ENCODE data around the gene CRYBB1. TPM values are rescaled to one million over a fixed set of nuclear protein-coding genes. Genes with fewer than 3 reads are reported as not detected.

CRYBB1 gene
- total and polyA plus RNA-seq, 2 of the 13 experiments (the other 11 are each of a cell fraction or from before 2014, with no cell fraction given) = not detected

- no peak overlapping the region for H3K4me3 ChIP-seq (replicated peaks in 1 of 3; ENCODE audit: insufficient read depth in 1 of 3, low read depth in 2 of 3, low read length in 3 of 3)
- no TSS peak for BruUV-seq (replicated peaks)
- FAIRE-seq = no peak
- no peaks in the 10 kb centered on the region; the same call in 1 of the 2 replicates for H4K20me1 ChIP-seq (ENCODE audit: insufficient read depth, low read length)
- CTCF ChIA-PET (ENCODE audit: low intra/inter-chr PET ratio, low total read pairs) = no interaction called here
- WGBS (ENCODE audit: low lambda C conversion rate) = 0% methylated on average over 2 of the region's 8 CpGs
- peaks cover 9% of the 10 kb centered on the region for H3K4me1 ChIP-seq (ENCODE audit: insufficient read depth, low read length)
- POLR2A ChIA-PET = no interaction called here
- no peak overlapping the region for H3K4me2 ChIP-seq (ENCODE audit: low read depth, low read length)
- H2AFZ ChIP-seq (ENCODE audit: low read length) = no peak overlapping the region
- in situ Hi-C loops (cut with HindIII; ENCODE audit: extremely low pct_ligation_motif_present, low pct_unique_long_range_greater_than_20kb) (no loop called here), intact Hi-C loops (cut with micrococcal nuclease; ENCODE audit: unreplicated experiment) (no loop called here)
- H3K79me2 ChIP-seq (ENCODE audit: insufficient read depth, low read length) = no peaks in the 10 kb centered on the region
- DNase-seq (ENCODE audit: low spot score) = no peak
- ATAC-seq = no peak
- peaks cover 7 to 79% of the 10 kb centered on the region in 2 experiments; a peak in 3 of 5 replicates for H3K27me3 ChIP-seq (ENCODE audit: control insufficient read depth in 1 of 2, insufficient read depth in 2 of 2, low read length in 2 of 2)
- no peak overlapping the region for H3K27ac ChIP-seq (ENCODE audit: extremely low read length, insufficient read depth, low read length)
- no peak overlapping the region for H3K9ac ChIP-seq (ENCODE audit: insufficient read depth, low read depth, low read length)
- no peaks in the 10 kb centered on the region for H3K9me3 ChIP-seq (ENCODE audit: low read length)
- no peaks in the 10 kb centered on the region for H3K36me3 ChIP-seq (replicated peaks in 1 of 2; ENCODE audit: control insufficient read depth in 1 of 2, insufficient read depth in 2 of 2, low read length in 2 of 2)
- TF ChIP-seq ZNF512 (CRISPR knock-in tag; IDR thresholded peaks at IDR 0.05) = peak; percentile 75; the same call in 1 of the 2 replicates
- TF ChIP-seq MTA3 (CRISPR knock-in tag; IDR thresholded peaks at IDR 0.05) = no peak
- TF ChIP-seq ASH2L (IDR thresholded peaks at IDR 0.05; ENCODE audit: insufficient read length, low read depth, low read length) = no peak
- TF ChIP-seq ZFP1 (CRISPR knock-in tag; IDR thresholded peaks at IDR 0.05) = no peak
- no peak for TF ChIP-seq DMTF1 (CRISPR knock-in tag; IDR thresholded peaks at IDR 0.05)
- TF ChIP-seq ZFP90 (CRISPR knock-in tag; IDR thresholded peaks at IDR 0.05; ENCODE audit: borderline replicate concordance) = no peak
- TF ChIP-seq USF2 (IDR thresholded peaks at IDR 0.05; ENCODE audit: low read depth, low read length) = no peak
- no peak for TF ChIP-seq USF2 (CRISPR knock-in tag; IDR thresholded peaks at IDR 0.05; ENCODE audit: borderline replicate concordance)
- TF ChIP-seq TRIM22 (IDR thresholded peaks at IDR 0.05) = 0 out of 2 replicates have a peak, but pooled peaks have one; percentile 52
- no peak for TF ChIP-seq ZNF329 (CRISPR knock-in tag; IDR thresholded peaks at IDR 0.05; ENCODE audit: low read depth)
- TF ChIP-seq SNRNP70 (IDR thresholded peaks at IDR 0.05; ENCODE audit: low read depth, low read length) = no peak
- no peak for TF ChIP-seq GZF1 (CRISPR knock-in tag; IDR thresholded peaks at IDR 0.05)
- TF ChIP-seq NR0B2 (CRISPR knock-in tag; IDR thresholded peaks at IDR 0.05) = no peak
Observed at GRCh38 chr22:26642465-26643417, 24.9 kb upstream of the CRYBB1 start.
